Activated T-helper 1 cell treated with Interleukin-2 at 50 U/mL for 16 hours (primary cell): ENCODE results near the gene ANKRD11.
"Not testable (repeated sequence)": the region's sequence is repeated elsewhere in the genome, so short reads cannot be mapped to it uniquely, and the experiment has no call there.

ENCODE experiments used
- DNase-seq: peaks from one replicate; pipeline ENCODE4 v3.0.0-alpha.2; 2020; ENCODE audit warnings: low read depth

Gene ANKRD11

DNA sequence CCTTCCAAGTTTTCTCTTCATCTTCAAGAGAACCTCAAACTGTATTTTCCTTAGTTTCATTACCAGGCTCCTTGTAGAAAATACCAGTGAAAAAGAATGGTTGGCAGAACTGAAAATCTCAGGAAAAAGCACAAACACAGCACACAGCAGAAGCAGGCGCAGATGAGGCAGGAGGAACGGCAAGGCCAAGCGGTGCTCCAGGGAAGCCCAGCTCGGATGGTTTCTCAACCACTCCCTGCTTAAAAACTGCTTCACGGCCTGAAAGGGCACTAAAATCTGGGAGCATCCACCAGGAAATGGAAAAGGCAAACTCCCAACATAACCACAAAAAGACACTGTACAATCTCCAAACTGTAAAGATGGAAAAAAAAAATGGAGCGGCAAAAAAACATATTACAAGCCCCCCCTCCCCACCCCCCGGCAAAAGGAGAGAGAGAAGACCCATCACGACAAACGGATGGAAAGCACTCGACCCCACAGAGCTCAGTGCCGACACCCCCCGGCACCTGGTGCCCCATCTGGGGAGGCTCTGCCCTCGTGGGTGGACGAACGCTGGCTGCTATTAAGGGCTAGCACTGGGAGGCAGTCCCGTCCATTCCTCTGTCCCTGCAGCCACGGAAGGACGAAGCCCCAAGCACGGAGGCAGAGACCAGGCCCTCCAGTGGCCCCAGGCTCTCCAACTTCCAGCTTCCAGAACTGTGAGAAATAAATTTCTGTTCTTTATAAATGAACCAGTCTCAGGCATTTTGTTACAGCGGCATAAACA, 145.3 kb downstream of the ANKRD11 start:
- DNase-seq = no peak

DNA sequence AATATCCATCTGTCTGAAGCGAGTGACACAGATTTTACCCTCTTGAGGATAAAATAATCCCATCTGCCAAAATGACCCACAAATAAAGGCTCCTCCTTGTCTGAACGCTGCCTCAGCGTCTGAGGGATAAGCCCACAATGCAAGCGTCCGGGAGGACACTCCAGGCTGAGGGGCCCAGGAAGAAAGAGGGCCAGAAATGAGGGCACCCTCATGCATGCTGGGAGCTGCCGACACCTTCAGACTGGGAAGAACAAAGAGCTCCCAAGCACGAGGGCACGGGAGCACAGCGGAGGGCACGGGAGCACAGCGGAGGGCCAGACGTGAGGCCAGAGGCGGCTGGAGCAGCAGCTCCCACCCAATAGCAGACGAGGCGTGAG, 145.9 kb downstream of the ANKRD11 start:
- no peak for DNase-seq

DNA sequence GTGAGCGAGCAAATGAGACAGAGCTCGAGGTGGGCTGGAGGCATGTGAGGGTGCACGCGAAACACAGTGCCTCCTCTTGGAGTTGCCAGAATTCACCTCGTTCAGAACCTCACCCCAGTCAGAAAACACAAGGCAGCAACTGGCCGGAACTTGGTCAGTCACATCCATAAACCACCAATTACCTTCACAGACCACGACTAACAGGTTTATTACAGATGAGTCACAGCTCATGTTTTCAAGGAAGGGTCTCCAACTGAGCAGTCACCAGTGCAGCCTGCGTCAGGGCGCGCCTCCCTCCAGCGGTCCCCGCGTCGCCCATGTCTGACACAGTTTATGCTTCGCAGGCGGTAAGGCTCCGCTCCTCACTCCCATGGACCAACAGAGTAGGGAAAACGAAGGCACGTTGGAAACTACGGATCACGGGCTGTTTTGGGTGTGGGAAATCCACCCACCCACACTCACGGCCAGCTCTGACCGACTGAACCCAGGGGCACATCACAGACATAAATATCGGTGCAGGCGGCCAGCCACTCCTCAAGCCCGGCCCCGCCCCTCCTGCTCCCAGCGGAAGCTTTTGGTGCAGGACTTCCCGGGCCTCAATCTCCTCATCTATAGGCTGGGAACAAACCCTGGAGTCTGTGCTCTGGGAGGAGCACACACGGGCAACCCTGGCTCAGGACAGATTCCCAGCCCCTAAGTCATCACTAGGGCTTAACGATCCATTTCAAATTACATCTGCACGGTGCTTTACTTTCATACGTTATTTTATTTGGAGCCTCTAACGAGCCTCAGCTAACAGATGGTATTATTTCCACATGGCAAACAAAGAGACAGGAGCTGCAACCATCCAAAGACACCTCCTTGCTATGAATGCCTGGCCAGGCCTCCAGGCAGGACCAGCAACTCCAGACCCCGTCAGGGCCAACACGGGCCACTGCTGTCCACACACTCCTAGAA, 146.6 kb downstream of the ANKRD11 start:
- DNase-seq = no peak

DNA sequence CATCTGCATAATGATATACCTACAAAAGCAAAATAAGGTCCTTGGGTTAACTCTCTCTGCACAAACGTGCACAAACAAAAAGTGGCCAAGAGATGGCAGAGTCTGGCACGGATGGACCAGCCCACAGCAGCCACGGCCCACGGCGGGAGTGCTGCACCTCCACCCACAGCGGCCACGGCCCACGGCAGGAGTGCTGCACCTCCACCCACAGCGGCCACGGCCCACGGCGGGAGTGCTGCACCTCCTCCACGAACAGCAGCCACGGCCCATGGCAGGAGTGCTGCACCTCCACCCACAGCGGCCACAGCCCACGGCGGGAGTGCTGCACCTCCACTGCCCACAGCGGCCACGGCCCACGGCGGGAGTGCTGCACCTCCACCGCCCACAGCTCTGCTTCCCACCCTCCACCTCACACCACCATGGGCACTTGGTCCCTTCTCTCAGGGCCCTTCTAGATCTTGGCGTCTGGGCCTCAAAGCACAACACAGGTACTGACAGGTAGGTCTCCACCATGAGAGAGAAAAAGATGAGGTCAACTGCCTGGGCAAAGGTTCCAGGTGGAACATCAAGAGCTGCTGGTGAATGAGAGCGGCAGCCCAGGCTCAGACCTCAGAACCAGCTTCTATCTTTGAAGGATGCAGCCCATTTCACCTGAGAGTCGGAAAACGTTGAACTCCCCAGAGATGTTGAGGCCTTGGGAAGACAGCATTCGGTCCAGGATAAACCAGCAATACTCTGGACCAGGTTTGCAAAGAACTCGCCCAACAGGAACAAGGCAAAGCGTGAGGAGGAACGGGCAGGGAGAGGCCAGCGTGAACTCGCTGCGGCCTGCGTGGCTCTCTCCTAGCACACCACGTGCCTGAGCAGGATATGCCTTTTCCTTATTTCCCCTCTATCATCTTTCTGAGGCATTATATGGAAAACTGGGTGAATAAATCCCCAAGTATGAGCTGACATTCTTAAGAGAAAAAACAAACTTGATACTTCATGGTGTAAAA, 148.4 kb downstream of the ANKRD11 start:
- DNase-seq = no peak

GRCh38 chr16:89341279-89341678, 149.1 kb downstream of the ANKRD11 start:
- DNase-seq = no peak

GRCh38 chr16:89338863-89339262, 151.5 kb downstream of the ANKRD11 start:
- no peak for DNase-seq

- no peak for DNase-seq
Observed at GRCh38 chr16:89337965-89338364, 152.4 kb downstream of the ANKRD11 start.

DNA sequence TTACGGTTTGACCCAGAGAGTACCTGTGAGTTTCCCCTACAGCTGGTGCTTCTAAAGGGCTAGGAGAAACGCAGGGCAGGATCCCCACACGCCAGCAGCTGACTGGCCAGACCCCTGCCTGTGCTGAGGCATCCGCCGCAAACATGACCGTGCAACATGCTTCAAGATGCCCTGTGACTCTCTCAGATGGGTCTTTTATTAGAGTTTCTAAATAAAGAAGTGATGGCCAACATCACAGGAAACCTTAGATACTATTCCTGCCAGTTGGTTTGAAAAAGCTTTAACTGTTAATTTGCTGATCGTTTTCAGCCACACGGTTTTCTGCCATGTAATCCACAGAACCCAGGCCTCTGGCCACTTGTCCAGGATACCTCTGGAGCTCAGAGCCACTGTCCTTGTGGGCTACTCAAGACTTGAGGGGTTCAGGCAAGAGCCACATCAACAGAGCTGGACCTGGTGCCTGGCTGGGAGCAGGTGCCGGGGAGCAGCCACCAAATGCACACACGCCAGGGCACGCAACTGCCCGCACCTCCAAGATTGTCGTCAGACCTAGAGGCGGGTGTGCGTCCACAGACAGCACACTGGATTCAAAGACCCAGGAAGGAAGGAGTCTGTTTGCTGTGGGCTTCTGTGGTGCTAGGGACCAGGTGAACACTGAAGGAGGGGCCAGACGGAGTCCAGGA, 154.4 kb downstream of the ANKRD11 start:
- no peak for DNase-seq

GRCh38 chr16:89334988-89335802, 155.2 kb downstream of the ANKRD11 start:
- DNase-seq = no peak

DNA sequence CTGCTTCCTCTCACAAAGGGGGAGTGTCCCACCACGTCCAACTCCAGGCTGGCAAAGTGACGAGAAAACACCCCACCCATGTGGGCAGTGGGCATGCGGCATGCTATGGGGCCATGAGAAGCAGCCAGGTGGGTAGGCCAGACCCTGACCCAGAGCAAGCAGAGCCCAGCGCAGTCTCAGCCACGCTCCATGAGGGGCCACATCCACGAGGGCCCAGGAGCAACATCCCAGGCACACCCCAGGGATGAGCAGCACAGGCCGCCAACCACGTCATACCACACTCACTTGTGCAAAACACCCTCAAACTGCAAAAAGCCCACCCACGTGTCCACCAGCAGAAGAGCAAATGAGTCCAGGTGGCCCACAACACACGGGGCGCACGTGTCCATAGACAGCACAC, 155.9 kb downstream of the ANKRD11 start:
- no peak for DNase-seq

GRCh38 chr16:89334050-89334449, 156.3 kb downstream of the ANKRD11 start:
- DNase-seq = no peak

DNA sequence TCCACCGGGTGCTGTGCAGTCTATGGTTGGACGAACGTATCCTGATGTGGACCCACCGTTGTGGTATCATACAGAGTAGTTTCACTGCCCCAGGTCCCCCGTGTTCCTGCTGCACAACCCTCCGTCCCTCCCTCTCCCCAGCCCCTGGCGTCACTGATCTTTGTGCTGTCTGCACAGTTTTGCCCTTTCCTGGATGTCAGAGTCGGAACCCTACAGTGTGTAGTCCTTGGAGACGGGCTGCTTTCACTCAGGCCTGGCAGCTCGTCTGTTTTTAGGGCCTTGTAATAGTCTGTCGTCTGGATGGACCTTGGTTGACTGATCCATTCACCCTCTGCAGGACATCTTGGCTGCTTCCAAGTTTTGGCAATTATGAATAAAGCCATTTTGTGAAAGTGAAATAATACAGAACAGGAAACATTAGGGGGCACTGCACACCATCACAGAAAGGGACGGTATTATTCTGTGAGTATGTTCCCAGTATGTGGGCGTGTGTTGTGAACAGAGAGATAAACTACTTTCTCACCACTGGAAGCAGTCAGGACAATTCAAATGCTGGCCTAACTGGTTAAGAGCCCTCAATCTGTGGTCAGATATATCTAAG, 156.9 kb downstream of the ANKRD11 start:
- DNase-seq = not testable (repeated sequence)

DNA sequence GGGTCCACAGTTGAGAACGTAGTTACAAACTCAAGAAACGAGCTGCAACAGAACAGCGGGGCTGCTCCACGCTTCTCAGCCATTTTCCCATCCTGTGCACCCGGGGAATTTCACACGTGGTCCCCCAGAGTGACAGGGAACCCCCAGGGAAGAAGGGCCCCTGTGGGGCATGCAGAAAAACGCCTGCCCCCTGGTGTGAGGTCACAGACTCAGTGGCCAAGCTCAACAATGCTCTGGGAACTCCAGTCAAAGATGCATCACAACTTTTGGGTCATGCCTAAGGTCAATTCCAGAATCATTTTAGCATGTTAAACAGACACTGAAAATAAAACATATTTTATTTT, 157.5 kb downstream of the ANKRD11 start:
- no peak for DNase-seq

DNA sequence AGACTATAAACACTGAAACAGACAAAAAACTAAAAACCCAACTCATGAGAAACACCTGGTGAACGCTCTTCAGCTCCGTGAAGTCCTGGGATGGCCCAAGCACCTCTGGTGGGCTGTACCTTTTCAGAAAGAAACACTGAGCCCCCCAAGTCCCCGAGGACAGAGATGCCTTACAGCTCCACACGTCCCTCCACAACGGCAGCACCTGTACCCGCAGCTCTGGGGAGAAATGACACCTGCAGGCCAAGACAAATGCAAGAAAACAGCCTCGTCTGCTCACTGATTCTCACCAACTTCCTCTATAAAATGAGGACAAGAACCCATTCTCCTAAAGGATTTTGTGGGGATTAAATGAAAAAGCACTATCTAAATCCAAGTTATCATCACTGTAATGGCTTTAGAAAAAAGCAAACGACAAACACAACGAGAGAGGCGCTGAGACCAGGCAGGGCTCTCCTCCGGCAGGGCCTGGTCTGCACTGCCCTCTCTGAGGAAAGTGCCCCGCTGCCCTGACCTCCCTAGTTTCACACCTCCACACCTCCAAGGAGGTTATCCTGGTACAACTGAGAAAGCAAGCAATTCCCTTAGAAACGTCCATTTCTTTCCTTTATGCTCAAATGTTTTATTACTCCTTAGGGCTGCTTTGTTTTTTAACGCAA, 158.0 kb downstream of the ANKRD11 start:
- DNase-seq = no peak

DNA sequence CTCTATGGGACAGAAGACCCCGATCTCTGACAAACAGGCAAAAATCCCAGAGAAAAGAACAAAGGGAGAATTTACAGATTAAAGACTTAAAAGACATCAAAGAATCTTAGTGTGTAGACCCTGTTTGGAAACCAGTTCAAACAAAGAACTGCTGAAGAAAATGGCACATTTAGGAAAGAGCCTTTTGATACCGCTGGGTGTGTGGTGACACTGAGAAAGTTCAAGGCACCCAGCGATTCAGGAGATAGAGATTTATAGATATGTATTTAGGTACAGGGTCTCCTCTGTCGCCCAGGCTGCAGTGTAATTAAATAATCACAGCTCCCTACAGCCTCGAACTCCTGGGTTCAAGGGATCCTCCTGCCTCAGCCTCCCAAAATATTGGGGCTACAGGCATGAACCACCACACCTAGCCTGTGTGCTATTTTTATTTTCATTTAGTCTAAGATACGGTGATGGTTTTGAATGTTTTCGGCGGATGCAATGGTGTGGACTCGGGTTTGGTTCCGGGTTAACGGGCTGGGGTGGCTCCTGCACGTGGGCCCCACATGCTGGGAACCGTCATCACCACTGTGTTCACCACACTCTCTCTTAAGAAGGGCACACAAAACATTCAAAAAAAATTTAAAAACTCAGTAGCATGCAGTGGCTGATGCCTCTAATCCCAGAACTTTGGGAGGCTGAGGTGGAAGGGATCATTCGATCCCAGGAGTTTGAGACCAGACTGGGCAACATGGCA, 158.8 kb downstream of the ANKRD11 start:
- DNase-seq = no peak

DNA sequence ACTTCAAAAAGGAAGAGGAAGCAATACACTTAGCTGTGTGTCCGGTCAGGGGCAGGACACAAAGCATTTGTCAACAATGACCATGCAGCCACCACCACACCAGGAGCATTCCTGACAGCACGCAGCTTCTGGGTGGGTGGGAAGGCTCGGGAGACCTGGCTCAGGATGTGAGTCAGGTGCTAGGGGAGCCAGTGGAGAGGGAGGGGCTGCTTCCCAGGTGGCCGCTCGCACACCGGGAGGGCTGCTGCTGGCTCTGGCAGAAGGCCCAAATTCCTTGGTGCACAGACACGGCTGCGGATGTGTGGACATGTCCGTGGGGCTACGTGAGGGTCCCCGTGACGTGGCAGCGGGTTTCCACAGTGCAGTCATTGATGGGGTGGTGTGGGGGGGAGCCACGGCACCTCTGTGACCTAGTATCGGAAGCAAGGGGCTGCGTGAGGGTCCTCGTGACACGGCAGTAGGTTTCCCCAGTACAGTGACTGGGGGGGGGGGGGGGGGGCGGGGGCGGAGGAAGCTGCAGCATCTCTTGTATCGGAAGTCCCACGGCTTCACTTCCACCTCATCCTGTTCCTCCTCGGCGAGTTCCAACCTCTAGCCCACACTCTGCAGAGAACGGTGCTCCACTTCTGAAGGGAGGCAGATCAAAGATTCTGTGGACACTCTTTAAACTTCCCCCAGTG, 160.0 kb downstream of the ANKRD11 start:
- peak; percentile 13 for DNase-seq

DNA sequence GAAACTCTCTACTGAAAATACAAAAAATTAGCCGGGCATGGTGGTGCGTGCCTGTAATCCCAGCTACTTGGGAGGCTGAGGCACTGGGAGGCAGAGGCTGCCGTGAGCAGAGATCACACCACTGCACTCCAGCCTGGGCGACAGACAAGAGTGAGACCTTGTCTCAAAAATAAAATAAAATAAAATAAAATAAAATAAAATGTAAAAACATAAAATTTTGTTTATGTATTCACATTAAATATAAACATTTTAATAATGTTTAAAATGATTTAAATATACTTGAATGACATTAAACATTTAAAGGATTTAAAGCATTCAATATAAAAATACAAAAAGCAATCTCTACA, 160.6 kb downstream of the ANKRD11 start:
- DNase-seq = not testable (repeated sequence)
